ENCODE data around the gene CARS1.
A peak's percentile ranks its signal among the peaks of the same experiment; 100 is the strongest.

The CARS1 gene

GRCh38 chr11:3057069-3057963, at the start of gene CARS1:
CARS1 (minus strand) TSS chr11:3057423; CDS start chr11:3057367, 56 bp downstream.
- DNase-seq (ENCODE audit: low spot score) = peak; percentile 96
- in situ Hi-C loops (cut with MboI; ENCODE audit: low pct_unique_long_range_greater_than_20kb, low sequenced_read_pairs, unreplicated experiment) = no loop called here
- TF ChIP-seq, protein P1, sequence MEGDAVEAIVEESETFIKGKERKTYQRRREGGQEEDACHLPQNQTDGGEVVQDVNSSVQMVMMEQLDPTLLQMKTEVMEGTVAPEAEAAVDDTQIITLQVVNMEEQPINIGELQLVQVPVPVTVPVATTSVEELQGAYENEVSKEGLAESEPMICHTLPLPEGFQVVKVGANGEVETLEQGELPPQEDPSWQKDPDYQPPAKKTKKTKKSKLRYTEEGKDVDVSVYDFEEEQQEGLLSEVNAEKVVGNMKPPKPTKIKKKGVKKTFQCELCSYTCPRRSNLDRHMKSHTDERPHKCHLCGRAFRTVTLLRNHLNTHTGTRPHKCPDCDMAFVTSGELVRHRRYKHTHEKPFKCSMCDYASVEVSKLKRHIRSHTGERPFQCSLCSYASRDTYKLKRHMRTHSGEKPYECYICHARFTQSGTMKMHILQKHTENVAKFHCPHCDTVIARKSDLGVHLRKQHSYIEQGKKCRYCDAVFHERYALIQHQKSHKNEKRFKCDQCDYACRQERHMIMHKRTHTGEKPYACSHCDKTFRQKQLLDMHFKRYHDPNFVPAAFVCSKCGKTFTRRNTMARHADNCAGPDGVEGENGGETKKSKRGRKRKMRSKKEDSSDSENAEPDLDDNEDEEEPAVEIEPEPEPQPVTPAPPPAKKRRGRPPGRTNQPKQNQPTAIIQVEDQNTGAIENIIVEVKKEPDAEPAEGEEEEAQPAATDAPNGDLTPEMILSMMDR (IDR thresholded peaks at IDR 0.05; ENCODE audit: extremely low read depth, insufficient read depth, missing control alignments) = no peak

- in situ Hi-C loops (cut with MboI; ENCODE audit: low pct_unique_long_range_greater_than_20kb, low sequenced_read_pairs, unreplicated experiment) = no loop called here
- DNase-seq (ENCODE audit: low spot score) = no peak
- TF ChIP-seq, protein P1 (IDR thresholded peaks at IDR 0.05; ENCODE audit: extremely low read depth, insufficient read depth, missing control alignments) = no peak
Measured at GRCh38 chr11:3105791-3106735, 48.8 kb upstream of the CARS1 start.

DNA sequence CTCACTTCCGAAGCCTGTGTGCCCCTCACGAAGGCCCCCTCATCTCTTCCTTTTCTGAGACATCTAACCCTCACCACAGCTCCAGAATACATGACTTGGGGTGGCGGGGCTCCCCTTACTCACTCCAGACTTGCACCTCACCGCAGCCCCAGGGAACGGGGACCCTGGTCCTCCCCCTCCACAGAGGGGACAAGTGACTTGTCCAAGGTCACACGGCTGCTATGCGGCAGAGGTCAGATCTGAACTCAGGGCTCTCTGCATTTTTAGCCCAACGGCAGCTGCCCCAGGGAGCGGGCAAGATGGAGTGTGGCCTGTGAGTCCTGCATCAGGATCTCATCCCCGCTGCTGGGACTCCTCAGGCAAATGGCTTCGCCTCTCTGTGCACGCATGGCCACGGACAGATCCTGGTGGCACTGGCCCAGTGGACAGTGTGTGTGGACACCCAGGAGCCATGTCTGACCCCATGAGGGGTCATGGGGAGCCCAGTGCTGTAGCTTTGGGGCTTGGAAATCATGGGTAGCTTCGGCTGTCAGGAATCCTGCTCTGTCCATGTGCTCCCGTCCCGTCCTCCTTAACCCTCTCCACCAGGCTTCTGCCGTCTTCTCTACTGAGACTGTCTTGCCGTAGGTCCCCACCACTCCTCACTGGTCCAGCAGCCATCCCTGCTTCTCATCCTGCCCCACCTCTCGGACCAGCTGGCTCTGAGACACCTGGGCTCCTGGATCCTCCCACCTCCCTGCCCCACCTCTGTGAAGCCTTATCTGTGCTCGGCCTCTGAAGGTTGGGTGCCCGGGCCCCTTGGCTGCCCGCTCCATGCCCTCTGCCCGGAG, 48.0 kb upstream of the CARS1 start:
- no peak for DNase-seq (ENCODE audit: low spot score)
- in situ Hi-C loops (cut with MboI; ENCODE audit: low pct_unique_long_range_greater_than_20kb, low sequenced_read_pairs, unreplicated experiment) = no loop called here
- TF ChIP-seq, protein P1 (IDR thresholded peaks at IDR 0.05; ENCODE audit: extremely low read depth, insufficient read depth, missing control alignments) = no peak

- in situ Hi-C loops (cut with MboI; ENCODE audit: low pct_unique_long_range_greater_than_20kb, low sequenced_read_pairs, unreplicated experiment) = no loop called here
- DNase-seq (ENCODE audit: low spot score) = no peak
- TF ChIP-seq, protein P1 (IDR thresholded peaks at IDR 0.05; ENCODE audit: extremely low read depth, insufficient read depth, missing control alignments) = no peak
Measured at GRCh38 chr11:3104051-3104714, 47.0 kb upstream of the CARS1 start.

DNA sequence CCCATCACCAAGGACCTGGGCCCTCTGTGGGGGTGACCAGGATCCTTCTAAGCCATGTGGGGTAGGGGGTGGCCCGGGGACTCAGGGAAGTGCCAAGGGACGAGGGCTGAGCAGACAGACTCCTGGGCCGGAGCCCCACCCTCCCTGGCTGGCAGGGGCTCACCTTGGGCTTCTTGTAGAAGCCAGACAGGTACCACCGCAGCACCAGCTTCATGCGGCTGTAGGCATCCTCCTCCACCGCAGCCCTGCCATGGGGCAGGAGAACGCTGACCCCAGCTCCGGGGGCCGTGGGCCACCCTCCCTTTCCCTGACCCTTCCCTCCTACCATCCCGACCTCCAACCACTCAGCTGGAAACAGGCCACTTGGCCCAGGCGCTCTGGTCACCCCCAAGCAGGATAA, 45.9 kb upstream of the CARS1 start:
- in situ Hi-C loops (cut with MboI; ENCODE audit: low pct_unique_long_range_greater_than_20kb, low sequenced_read_pairs, unreplicated experiment) = no loop called here
- TF ChIP-seq, protein P1 (IDR thresholded peaks at IDR 0.05; ENCODE audit: extremely low read depth, insufficient read depth, missing control alignments) = no peak
- DNase-seq (ENCODE audit: low spot score) = no peak

Data from GM13977 (cell line).